Activated gamma-delta T cell treated with anti-CD3 and anti-CD28 coated beads, Interleukin-2, amount 50 U/mL, for 16 hours (primary cell): ENCODE data around the gene B3GALT4.

Source experiments
- DNase-seq: peaks from one replicate; pipeline ENCODE4 v3.0.0-alpha.2; 2020; ENCODE audit warnings: low read depth

Gene B3GALT4

GRCh38 chr6:33292996-33293682 lies 16.2 kb downstream of the B3GALT4 start:
- DNase-seq = no peak

- DNase-seq = no peak
These were observed 17.3 kb downstream of the B3GALT4 start for GRCh38 chr6:33294086-33294823.

- no peak for DNase-seq
These were observed 18.9 kb downstream of the B3GALT4 start for GRCh38 chr6:33295621-33296369.

DNA sequence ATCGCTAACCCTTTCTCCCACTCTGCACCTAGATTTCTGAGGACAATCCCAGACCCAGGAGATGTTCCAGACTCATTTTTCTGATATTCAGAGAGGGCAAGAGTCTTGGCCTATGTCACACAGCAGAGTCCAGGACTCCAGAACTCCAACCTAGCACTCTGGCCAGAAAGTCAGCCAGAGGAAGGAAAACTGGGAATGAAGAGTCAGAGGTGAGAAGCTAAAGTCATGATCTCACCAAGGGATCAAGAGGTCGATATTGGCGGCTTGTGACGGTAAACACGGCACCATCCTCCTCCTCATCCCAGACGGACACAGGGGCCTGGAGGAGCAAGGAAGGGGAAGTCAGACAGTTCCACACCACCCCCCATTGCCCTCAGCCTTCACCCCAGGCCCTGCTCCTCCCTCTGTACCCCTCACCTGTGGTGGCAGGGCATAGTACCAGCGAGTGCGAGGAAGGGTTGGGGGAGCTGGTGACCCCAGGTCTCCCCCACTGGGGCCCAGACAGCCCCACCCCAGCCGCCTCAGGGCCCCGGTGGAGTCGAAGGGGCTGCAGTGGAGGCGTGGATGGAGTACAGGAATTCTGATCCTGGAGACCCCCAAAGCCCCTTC lies 20.0 kb downstream of the B3GALT4 start:
- DNase-seq = no peak

- no peak for DNase-seq
These were observed 20.6 kb downstream of the B3GALT4 start for GRCh38 chr6:33297406-33297955.

DNA sequence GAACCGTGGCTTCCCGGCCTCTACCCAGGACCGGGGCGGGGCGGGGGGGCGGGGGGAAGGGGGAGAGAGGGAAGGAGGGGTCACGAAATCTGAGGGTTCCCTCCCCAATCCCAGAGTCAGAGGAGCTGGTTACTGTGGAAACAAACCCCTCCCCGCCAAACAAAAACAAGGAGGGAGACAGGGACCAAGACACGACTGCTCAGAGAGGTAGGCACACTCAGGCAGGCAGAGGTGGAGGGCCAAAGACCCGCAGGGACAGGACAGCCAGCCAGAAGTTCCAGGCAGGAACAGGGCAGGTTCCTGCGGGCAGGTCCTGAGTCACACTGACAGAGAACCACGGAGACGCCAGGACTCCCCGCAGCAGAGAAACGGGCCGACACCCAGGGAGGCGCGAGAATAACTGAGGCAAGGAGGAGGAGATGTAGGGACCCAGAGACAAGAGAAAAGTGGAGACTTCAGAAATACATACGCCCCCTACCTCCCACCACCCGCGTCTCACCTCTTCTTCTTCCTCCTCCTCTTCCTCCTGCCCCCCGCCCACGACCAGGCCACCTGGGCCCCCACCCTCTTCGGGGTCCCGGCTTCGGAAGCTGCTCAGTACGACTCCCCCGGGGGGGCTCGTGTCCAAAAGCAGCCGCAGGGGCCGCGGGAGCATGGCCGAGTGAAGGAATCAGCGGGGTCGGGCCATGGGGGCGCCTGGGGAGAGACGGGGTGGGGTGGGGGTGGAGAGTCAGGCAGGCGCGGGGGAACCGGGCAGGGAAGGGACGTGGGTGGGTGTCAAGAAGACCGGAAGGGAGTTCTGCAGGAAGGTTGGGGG lies 21.2 kb downstream of the B3GALT4 start:
- no peak for DNase-seq

- peak; percentile 48 for DNase-seq
These were observed 21.9 kb downstream of the B3GALT4 start, which contains the start of gene RGL2 for GRCh38 chr6:33298773-33299236. Gene RGL2, minus strand, starts transcription at chr6:33298942. Its CDS starts 332 bp downstream, at chr6:33298610.

- peak; percentile 91 for DNase-seq
These were observed 22.5 kb downstream of the B3GALT4 start for GRCh38 chr6:33299237-33299944.

DNA sequence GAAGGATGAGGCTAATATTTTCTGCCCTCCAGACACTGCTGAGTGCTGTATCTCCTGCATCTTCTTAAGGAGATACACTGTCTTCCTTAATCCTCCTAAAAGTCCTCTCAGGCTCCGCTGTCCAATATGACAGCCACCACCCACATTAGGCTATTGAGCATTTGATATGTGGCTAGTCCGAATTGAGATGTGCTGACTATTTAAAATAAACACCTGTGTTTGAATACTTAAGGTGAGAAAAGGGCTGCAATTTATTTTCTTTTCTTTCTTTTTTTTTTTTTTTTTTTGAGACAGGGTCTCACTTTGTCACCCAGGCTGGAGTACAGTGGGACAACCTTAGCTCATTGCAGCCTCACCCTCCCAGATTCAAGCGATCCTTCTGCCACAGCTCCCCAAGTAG lies 25.0 kb downstream of the B3GALT4 start:
- no peak for DNase-seq

DNA sequence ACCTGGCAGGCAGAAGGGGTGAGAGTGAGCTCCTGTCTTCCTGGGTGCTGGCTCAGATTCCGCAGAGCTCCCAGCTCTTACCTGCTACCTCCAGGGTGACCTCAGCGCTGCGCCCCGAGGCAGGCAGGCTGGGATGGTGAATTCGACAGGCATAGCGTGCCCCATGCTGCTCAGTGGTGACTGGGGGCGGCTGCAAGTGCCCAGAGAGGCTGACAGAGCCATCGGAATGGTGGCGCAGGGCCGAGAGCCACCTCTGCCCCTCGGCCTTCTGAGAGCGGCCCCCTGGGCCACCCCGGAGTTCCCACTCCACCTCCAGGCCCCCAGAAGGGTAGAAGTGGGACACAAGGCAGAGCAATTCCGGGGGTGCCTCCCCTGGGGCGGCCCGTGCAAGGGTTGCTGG lies 27.3 kb downstream of the B3GALT4 start:
- DNase-seq = no peak

- no peak for DNase-seq
These were observed 28.1 kb downstream of the B3GALT4 start for GRCh38 chr6:33305052-33305451.

DNA sequence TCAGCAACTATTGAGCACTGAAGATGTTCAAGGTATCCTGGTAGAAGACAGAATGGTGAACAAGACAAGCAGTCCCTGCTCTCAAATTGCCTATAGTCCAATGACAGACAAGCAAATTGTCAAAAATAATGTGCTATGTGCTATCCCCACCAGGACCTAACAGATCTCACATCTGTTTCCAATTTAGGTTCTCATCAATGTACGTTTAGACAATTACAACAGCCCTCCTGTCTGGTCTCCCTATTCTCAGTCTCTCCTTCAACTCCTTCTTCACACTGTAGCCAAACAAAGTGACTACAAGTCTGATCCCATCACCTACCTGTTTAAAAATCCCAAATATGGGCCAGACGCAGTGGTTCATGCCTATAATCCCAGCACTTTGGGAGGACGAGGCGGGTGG lies 29.4 kb downstream of the B3GALT4 start:
- DNase-seq = no peak

DNA sequence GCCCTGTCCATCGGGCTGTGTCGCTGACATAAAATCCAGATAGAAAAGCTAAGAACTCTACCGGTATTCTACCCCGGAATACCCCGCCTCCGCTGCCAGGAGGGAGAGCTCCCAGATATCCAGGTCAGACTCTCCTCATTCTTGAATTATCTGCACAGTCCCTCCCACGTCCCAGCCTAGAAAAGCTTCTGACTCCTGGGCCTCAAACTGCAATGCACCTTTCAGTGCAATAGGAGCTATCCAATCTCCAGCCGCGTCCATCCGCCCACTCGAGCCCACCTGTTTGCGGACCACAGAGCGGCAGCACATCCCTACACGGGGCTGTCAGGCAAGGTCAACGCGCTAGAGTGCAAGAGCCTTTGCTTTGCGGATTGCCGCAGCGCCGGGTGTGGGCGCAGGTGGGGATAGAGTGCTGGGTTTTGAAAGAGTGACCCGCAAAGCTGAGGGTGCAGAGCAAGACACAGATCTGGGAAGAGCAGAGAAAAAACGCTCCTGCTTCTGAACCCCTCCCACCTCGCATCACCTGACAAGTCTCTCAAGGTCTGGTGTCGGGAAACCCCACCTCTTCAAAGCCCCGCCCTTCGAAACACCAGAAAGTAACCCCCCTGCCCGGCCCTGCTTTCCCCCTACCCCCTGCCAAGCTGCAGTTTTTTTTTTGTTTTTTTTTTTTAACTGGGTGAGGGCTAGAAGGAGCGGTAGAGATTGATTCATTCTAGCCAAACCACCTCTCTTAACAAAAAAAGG lies 35.6 kb downstream of the B3GALT4 start:
- peak; percentile 74 for DNase-seq

DNA sequence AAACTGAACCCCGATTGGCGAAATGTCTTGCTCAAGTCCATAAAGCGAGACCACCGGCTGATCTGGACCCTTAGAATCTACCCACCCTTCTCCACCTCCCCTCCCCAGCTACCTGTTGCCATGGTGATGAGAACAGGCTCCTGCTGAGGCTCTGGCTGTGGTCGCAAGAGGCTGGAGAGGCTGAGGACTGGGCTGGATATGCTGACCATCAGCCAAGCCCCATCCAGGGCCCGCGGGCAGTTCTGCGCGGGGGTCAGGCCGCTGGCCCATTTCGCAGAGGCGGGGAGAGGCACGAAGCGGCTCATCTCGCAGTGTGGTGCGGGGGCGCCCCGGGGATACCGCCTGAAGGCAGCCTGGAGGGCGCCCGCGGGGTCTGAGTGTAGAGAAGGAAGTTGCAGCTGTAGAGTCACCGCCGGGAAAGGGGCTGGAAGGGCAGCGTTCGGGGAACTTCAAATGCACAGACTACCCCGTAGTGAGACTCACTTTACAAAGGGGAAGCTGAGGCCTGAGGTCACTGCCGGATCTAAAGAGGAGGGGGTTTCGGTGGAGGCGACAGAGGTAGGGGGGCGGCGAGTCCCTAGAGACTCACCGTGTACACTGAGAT lies 36.3 kb downstream of the B3GALT4 start:
- no peak for DNase-seq

- peak; percentile 91 for DNase-seq
These were observed 37.0 kb downstream of the B3GALT4 start, which contains the start of gene TAPBP for GRCh38 chr6:33313709-33314514. Gene TAPBP, minus strand, starts transcription at chr6:33314078. Its CDS starts 37 bp downstream, at chr6:33314041.

- peak; percentile 56 for DNase-seq
These were observed 37.6 kb downstream of the B3GALT4 start for GRCh38 chr6:33314515-33314942.

DNA sequence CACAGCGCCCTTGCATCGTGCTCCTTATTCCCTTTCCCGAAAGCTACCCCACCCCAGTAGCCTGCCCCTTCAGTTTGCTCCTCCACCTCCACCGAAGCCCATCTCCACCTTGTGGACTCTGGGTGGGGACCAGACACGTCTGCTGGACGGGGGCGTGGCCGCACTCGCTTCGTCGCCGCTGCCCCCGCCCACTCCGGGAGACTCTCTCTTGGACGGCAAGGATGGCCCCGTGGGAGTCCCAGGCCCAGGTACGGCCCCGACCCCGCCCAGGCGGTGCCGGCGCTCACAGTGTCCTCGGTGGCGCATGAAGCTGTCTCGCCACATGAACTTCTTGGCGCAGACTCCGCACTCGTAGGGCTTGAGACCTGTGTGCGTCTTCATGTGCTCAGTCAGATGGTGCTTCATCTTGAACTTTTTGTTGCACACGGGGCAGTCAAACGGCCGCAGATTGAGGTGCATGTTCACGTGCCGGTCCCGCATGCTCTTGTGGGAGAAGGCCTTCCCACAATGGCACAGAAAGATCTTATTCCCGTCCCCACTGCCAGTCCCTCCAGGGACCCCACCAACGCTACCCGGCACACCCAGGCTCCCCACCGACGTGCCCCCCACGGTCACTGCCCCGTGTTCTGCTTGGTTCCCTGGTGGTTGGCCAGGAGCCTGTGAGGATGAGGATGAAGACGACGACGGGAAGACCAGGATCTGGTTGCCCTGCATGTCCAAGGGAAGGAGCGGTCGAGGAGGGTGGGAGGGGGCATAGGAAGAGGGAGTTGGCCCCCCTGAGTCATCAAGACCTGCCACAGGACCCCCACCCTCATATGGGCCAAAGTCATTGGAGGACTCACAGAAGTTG lies 38.2 kb downstream of the B3GALT4 start:
- DNase-seq = no peak
